Astrocyte of the cerebellum (primary cell): ENCODE results near the gene ZNF148.

Experiments used
- DNase-seq: peaks from one replicate; pipeline ENCODE4 v3.0.0-alpha.2; 2011; ENCODE audit warnings: low read depth
- H3K4me3 ChIP-seq: 2 replicates; pipeline ENCODE4 v1.5.1; 2011; ENCODE audit warnings: mild to moderate bottlenecking, low read depth, low read length, moderate library complexity
- CTCF ChIP-seq: IDR thresholded peaks from 2 replicates; pipeline ENCODE4 v1.5.1; 2012; ENCODE audit warnings: low read length, low read depth, moderate library complexity, mild to moderate bottlenecking; ENCODE audit errors: missing control alignments
- in situ Hi-C: cut with HindIII; loops from 2 replicates; pipeline ENCODE4 v1.10.0; 2017; ENCODE audit warnings: low sequenced_read_pairs

ZNF148 gene

GRCh38 chr3:125179143-125179883, 195.8 kb downstream of the ZNF148 start:
- no peak overlapping the region for H3K4me3 ChIP-seq
- TF ChIP-seq CTCF = no peak
- DNase-seq = no peak
- in situ Hi-C loops = no loop called here

GRCh38 chr3:125177746-125178145, 197.4 kb downstream of the ZNF148 start:
- in situ Hi-C loops = no loop called here
- no peak for DNase-seq

More at GRCh38 chr3:125177746-125178145, 197.4 kb downstream of the ZNF148 start:
- no peak for TF ChIP-seq CTCF
- H3K4me3 ChIP-seq = no peak overlapping the region
